Measurements from ENCODE around the gene TGFBR3L.
A peak's percentile ranks its signal among the peaks of the same experiment; 100 is the strongest.

Gene TGFBR3L

GRCh38 chr19:7904074-7905020, 10.3 kb upstream of the TGFBR3L start (continued):
- TF ChIP-seq, protein P1, sequence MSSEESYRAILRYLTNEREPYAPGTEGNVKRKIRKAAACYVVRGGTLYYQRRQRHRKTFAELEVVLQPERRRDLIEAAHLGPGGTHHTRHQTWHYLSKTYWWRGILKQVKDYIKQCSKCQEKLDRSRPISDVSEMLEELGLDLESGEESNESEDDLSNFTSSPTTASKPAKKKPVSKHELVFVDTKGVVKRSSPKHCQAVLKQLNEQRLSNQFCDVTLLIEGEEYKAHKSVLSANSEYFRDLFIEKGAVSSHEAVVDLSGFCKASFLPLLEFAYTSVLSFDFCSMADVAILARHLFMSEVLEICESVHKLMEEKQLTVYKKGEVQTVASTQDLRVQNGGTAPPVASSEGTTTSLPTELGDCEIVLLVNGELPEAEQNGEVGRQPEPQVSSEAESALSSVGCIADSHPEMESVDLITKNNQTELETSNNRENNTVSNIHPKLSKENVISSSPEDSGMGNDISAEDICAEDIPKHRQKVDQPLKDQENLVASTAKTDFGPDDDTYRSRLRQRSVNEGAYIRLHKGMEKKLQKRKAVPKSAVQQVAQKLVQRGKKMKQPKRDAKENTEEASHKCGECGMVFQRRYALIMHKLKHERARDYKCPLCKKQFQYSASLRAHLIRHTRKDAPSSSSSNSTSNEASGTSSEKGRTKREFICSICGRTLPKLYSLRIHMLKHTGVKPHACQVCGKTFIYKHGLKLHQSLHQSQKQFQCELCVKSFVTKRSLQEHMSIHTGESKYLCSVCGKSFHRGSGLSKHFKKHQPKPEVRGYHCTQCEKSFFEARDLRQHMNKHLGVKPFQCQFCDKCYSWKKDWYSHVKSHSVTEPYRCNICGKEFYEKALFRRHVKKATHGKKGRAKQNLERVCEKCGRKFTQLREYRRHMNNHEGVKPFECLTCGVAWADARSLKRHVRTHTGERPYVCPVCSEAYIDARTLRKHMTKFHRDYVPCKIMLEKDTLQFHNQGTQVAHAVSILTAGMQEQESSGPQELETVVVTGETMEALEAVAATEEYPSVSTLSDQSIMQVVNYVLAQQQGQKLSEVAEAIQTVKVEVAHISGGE (tag by site-specific recombination; conservative IDR thresholded peaks at IDR 0.05; ENCODE audit: low read depth), result no peak
- no peak for TF ChIP-seq ZNF426 (tag by site-specific recombination; IDR thresholded peaks at IDR 0.05)
- TF ChIP-seq ZNF404 (tag by site-specific recombination; IDR thresholded peaks at IDR 0.05), result no peak
- TF ChIP-seq SALL2 (tag by site-specific recombination; IDR thresholded peaks at IDR 0.05; ENCODE audit: borderline replicate concordance), result no peak
- no peak for TF ChIP-seq ZNF19 (tag by site-specific recombination; IDR thresholded peaks at IDR 0.05; ENCODE audit: low read depth)
- TF ChIP-seq ZNF155 (tag by site-specific recombination; IDR thresholded peaks at IDR 0.05), result no peak
- TF ChIP-seq, protein P2, sequence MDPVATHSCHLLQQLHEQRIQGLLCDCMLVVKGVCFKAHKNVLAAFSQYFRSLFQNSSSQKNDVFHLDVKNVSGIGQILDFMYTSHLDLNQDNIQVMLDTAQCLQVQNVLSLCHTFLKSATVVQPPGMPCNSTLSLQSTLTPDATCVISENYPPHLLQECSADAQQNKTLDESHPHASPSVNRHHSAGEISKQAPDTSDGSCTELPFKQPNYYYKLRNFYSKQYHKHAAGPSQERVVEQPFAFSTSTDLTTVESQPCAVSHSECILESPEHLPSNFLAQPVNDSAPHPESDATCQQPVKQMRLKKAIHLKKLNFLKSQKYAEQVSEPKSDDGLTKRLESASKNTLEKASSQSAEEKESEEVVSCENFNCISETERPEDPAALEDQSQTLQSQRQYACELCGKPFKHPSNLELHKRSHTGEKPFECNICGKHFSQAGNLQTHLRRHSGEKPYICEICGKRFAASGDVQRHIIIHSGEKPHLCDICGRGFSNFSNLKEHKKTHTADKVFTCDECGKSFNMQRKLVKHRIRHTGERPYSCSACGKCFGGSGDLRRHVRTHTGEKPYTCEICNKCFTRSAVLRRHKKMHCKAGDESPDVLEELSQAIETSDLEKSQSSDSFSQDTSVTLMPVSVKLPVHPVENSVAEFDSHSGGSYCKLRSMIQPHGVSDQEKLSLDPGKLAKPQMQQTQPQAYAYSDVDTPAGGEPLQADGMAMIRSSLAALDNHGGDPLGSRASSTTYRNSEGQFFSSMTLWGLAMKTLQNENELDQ (tag by site-specific recombination; IDR thresholded peaks at IDR 0.05; ENCODE audit: low read depth), result no peak
- TF ChIP-seq, protein P3, sequence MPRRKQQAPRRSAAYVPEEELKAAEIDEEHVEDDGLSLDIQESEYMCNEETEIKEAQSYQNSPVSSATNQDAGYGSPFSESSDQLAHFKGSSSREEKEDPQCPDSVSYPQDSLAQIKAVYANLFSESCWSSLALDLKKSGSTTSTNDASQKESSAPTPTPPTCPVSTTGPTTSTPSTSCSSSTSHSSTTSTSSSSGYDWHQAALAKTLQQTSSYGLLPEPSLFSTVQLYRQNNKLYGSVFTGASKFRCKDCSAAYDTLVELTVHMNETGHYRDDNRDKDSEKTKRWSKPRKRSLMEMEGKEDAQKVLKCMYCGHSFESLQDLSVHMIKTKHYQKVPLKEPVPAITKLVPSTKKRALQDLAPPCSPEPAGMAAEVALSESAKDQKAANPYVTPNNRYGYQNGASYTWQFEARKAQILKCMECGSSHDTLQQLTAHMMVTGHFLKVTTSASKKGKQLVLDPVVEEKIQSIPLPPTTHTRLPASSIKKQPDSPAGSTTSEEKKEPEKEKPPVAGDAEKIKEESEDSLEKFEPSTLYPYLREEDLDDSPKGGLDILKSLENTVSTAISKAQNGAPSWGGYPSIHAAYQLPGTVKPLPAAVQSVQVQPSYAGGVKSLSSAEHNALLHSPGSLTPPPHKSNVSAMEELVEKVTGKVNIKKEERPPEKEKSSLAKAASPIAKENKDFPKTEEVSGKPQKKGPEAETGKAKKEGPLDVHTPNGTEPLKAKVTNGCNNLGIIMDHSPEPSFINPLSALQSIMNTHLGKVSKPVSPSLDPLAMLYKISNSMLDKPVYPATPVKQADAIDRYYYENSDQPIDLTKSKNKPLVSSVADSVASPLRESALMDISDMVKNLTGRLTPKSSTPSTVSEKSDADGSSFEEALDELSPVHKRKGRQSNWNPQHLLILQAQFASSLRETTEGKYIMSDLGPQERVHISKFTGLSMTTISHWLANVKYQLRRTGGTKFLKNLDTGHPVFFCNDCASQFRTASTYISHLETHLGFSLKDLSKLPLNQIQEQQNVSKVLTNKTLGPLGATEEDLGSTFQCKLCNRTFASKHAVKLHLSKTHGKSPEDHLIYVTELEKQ (tag by site-specific recombination; IDR thresholded peaks at IDR 0.05; ENCODE audit: borderline replicate concordance), result no peak
- TF ChIP-seq ZNF248 (tag by site-specific recombination; IDR thresholded peaks at IDR 0.05), result no peak
- no peak for TF ChIP-seq OVOL3 (tag by site-specific recombination; IDR thresholded peaks at IDR 0.05)

GRCh38 chr19:7905268-7905667, 9.4 kb upstream of the TGFBR3L start:
- ChIA-PET CTCF (no interaction called here), POLR2A (no interaction called here)
- Histone ChIP-seq H3K4me1 (ENCODE audit: control insufficient read depth, insufficient read depth, low read length) (peaks cover 5% of the 10 kb centered on the region; the same call in 1 of the 2 replicates), H3K36me3 (ENCODE audit: control insufficient read depth in 2 of 2, insufficient read depth in 1 of 2, low read length in 2 of 2) (peaks cover 0 to 33% of the 10 kb centered on the region in 2 experiments; a peak in 1 of 3 replicates), H3K9me3 (ENCODE audit: control insufficient read depth, insufficient read depth, low read depth, low read length) (no peaks in the 10 kb centered on the region), H3K27ac (ENCODE audit: extremely low read depth, low read depth, low read length) (no peak overlapping the region), H3K4me3 (ENCODE audit: low read depth, low read length) (peak overlapping the region; percentile 12)
- TF ChIP-seq GLIS2 (tag by site-specific recombination; IDR thresholded peaks at IDR 0.05) (peak; percentile 59; the same call in 1 of the 2 replicates), GLIS1 (tag by site-specific recombination; IDR thresholded peaks at IDR 0.05) (peak; percentile 95), ZNF302 (tag by site-specific recombination; IDR thresholded peaks at IDR 0.05; ENCODE audit: low read depth) (no peak), ZSCAN30 (tag by site-specific recombination; IDR thresholded peaks at IDR 0.05) (no peak), ZFHX2 (tag by site-specific recombination; conservative IDR thresholded peaks at IDR 0.05) (no peak), SP3 (tag by site-specific recombination; IDR thresholded peaks at IDR 0.05) (no peak), ZIC2 (tag by site-specific recombination; IDR thresholded peaks at IDR 0.05) (peak; percentile 51)
